Thoracic aorta (tissue), 2 donors: ENCODE measurements around the gene TMEM256. TPM values are rescaled to one million over a fixed set of nuclear protein-coding genes. Genes with fewer than 3 reads are reported as not detected.

ENCODE experiments used
- ATAC-seq: fragments of 150-250 bp; one replicate; pipeline ENCODE4 v1.8.0; 2017; ENCODE audit warnings: low read depth; ENCODE audit not compliant: insufficient number of reproducible peaks, low FRiP score
- DNase-seq: peaks from one replicate; pipeline ENCODE4 v3.0.0-alpha.2; 2020; ENCODE audit warnings: low spot score
- H3K27ac ChIP-seq, 2 donors: fragments of 200-600 bp; sonication (generic); 1 replicate in 1 of 2; 2 replicates in 1 of 2; pipeline ENCODE4 v1.5.1; 2016; ENCODE audit warnings: mild to moderate bottlenecking in 2 of 2, moderate library complexity in 2 of 2
- H3K27me3 ChIP-seq: fragments of 200-600 bp; sonication (generic); replicated peaks from 2 replicates; pipeline ENCODE4 v1.6.0; 2016; ENCODE audit warnings: mild to moderate bottlenecking; ENCODE audit not compliant: insufficient read depth
- H3K36me3 ChIP-seq: fragments of 200-600 bp; sonication (generic); one replicate; pipeline ENCODE4 v1.5.1; 2016
- H3K4me1 ChIP-seq, 2 donors: fragments of 200-600 bp; sonication (generic); 1 replicate in 1 of 2; 2 replicates in 1 of 2; pipeline versions ENCODE4 v1.5.1 to v1.6.0; 2016; ENCODE audit warnings: low read depth in 2 of 2, mild to moderate bottlenecking in 1 of 2; ENCODE audit not compliant: control insufficient read depth in 1 of 2
- H3K4me3 ChIP-seq: fragments of 200-600 bp; sonication (generic); 2 replicates; pipeline ENCODE4 v1.5.1; 2016; ENCODE audit warnings: mild to moderate bottlenecking
- H3K9me3 ChIP-seq: fragments of 200-600 bp; sonication (generic); 2 replicates; pipeline ENCODE4 v1.5.1; 2016
- total RNA-seq, 2 donors: library from RNA; depleted of rRNA; stranded (reverse); fragments of >200 nt; gene quantifications; one replicate each; pipeline versions ENCODE4 v1.1.0 to v1.2.3, GENCODE V29; 2016
- TF ChIP-seq, protein P1 (sequence below): fragments of 200-600 bp; sonication (generic); IDR thresholded peaks from one replicate; pipeline ENCODE4 v1.5.1; 2019; ENCODE audit warnings: antibody characterized with exemption

TMEM256 gene
- total RNA-seq, 2 donors from 2014 or later: 27.9 to 88.9 TPM

GRCh38 chr17:7417056-7417655 lies 13.3 kb upstream of the TMEM256 start:
- Histone ChIP-seq H3K4me1 (no peaks in the 10 kb centered on the region), H3K27ac (no peak overlapping the region), H3K9me3 (no peaks in the 10 kb centered on the region), H3K4me3 (no peak overlapping the region), H3K27me3 (no peaks in the 10 kb centered on the region), H3K36me3 (no peaks in the 10 kb centered on the region)
- DNase-seq (no peak), ATAC-seq (no peak)
- TF ChIP-seq, protein P1, sequence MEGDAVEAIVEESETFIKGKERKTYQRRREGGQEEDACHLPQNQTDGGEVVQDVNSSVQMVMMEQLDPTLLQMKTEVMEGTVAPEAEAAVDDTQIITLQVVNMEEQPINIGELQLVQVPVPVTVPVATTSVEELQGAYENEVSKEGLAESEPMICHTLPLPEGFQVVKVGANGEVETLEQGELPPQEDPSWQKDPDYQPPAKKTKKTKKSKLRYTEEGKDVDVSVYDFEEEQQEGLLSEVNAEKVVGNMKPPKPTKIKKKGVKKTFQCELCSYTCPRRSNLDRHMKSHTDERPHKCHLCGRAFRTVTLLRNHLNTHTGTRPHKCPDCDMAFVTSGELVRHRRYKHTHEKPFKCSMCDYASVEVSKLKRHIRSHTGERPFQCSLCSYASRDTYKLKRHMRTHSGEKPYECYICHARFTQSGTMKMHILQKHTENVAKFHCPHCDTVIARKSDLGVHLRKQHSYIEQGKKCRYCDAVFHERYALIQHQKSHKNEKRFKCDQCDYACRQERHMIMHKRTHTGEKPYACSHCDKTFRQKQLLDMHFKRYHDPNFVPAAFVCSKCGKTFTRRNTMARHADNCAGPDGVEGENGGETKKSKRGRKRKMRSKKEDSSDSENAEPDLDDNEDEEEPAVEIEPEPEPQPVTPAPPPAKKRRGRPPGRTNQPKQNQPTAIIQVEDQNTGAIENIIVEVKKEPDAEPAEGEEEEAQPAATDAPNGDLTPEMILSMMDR: no peak

DNA sequence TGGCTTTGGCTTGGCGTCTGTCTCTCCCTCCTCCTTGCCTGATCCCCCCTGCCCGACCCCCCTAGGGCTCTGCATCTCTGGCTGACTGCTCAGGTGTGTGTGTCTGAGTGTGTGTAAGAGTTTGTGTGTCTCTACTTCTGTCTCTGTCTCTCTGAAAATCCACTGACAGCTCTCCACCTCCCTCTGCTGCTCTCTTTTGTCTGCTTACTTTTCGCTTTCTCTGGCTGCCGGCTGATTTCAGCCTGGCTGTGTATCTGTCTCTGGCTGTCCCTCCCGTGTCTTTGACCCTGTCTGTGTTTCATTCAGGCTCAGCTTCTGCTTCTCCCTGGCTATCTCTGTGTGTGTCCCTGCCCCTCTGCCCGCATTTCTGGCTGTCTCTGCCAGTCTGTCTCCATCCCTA lies 12.4 kb upstream of the TMEM256 start:
- H3K4me3 ChIP-seq: no peak overlapping the region
- H3K27ac ChIP-seq: no peak overlapping the region
- H3K4me1 ChIP-seq: no peaks in the 10 kb centered on the region
- H3K9me3 ChIP-seq: no peaks in the 10 kb centered on the region
- TF ChIP-seq, protein P1: no peak
- no peaks in the 10 kb centered on the region for H3K36me3 ChIP-seq
- DNase-seq (no peak), ATAC-seq (no peak)
- H3K27me3 ChIP-seq: no peaks in the 10 kb centered on the region

DNA sequence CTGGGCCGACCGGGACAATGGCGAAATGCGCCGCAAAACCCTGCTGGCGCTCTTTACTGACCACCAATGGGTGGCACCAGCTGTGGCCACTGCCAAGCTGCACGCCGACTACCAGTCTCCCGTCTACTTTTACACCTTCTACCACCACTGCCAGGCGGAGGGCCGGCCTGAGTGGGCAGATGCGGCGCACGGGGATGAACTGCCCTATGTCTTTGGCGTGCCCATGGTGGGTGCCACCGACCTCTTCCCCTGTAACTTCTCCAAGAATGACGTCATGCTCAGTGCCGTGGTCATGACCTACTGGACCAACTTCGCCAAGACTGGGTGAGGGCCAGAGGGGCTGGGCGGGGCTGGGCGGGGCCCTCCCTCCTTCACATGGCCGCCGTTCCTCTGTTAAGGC lies 11.9 kb upstream of the TMEM256 start:
- no peak overlapping the region for H3K27ac ChIP-seq
- no peak for ATAC-seq
- TF ChIP-seq, protein P1: no peak

DNA sequence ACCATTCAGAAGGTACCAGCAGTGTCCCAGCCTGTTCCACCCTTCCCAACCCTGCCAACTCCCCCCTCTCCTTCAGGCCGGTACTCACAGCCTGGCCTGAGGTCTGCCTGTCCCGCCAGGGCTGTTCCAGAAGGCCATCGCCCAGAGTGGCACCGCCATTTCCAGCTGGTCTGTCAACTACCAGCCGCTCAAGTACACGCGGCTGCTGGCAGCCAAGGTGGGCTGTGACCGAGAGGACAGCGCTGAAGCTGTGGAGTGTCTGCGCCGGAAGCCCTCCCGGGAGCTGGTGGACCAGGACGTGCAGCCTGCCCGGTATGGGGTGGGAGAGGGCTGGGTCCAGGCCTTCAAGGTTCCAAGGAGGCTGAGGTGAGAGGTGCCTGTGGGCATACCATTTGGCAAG lies 10.9 kb upstream of the TMEM256 start:
- H3K4me3 ChIP-seq: no peak overlapping the region
- no peak overlapping the region for H3K27ac ChIP-seq
- H3K36me3 ChIP-seq: no peaks in the 10 kb centered on the region
- DNase-seq (no peak), ATAC-seq (no peak)
- no peaks in the 10 kb centered on the region for H3K4me1 ChIP-seq
- TF ChIP-seq, protein P1: no peak
- no peaks in the 10 kb centered on the region for H3K9me3 ChIP-seq
- H3K27me3 ChIP-seq: no peaks in the 10 kb centered on the region

More for the DNA sequence above, 11.9 kb upstream of the TMEM256 start:
- Histone ChIP-seq H3K4me1 (no peaks in the 10 kb centered on the region), H3K27me3 (no peaks in the 10 kb centered on the region), H3K9me3 (no peaks in the 10 kb centered on the region), H3K36me3 (no peaks in the 10 kb centered on the region), H3K4me3 (no peak overlapping the region)
- DNase-seq: no peak

DNA sequence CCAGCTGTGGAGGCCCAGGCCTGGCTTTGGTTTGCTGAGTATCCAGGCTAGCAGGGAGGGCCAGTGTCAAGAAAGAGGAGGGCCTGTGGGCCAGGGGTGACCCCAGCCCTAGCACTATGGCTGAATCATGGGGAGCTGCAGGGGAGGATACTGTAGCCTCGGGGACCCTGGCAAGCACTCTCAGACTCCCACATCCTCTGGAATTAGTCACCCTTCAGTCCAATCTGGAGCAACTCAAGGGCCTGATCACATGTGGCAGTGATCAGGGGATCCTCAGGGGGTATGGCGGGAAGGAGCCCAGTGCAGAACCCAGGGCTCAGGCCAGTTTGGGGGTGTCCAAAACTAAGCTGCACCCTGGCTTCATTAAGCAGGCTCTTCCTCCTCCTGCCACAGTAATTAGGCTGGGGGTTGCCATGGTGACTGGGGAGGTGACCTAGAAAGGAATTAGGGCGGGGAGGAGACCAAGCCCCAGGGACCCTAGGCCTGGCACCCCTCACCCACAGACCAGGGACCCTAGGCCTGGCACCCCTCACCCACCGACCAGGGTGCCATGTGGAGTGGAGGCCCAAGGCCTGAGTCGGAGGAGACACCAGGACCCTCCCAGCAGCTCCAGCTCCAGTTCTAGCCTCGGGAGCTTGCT lies 9.6 kb upstream of the TMEM256 start:
- DNase-seq (no peak), ATAC-seq (no peak)
- no peak overlapping the region for H3K27ac ChIP-seq
- H3K9me3 ChIP-seq: no peaks in the 10 kb centered on the region
- TF ChIP-seq, protein P1: no peak
- H3K36me3 ChIP-seq: no peaks in the 10 kb centered on the region
- H3K4me1 ChIP-seq: no peaks in the 10 kb centered on the region
- no peaks in the 10 kb centered on the region for H3K27me3 ChIP-seq
- H3K4me3 ChIP-seq: no peak overlapping the region
